Glutamatergic neuron (in vitro differentiated cells): ENCODE data around the gene PPP2R2D. TPM values are rescaled to one million over a fixed set of nuclear protein-coding genes. Genes with fewer than 3 reads are reported as not detected.
A peak's percentile ranks its signal among the peaks of the same experiment; 100 is the strongest.

Experiments
- DNase-seq: peaks from one replicate; pipeline ENCODE4 v3.0.0; 2022
- H3K27ac Mint-ChIP-seq: one replicate; pipeline ENCODE4 v1.8.0; 2020; ENCODE audit warnings: mild to moderate bottlenecking, mixed read lengths, inconsistent platforms; ENCODE audit not compliant: unreplicated experiment
- H3K27me3 Mint-ChIP-seq: one replicate; pipeline ENCODE4 v1.8.0; 2020; ENCODE audit warnings: mild to moderate bottlenecking, moderate library complexity, mixed read lengths, inconsistent platforms; ENCODE audit not compliant: unreplicated experiment
- H3K36me3 Mint-ChIP-seq: one replicate; pipeline ENCODE4 v1.8.0; 2020; ENCODE audit warnings: mild to moderate bottlenecking, mixed read lengths, inconsistent platforms; ENCODE audit not compliant: unreplicated experiment
- H3K4me1 Mint-ChIP-seq: one replicate; pipeline ENCODE4 v1.8.0; 2020; ENCODE audit warnings: mild to moderate bottlenecking, low read depth, mixed read lengths, inconsistent platforms; ENCODE audit not compliant: unreplicated experiment
- H3K4me3 Mint-ChIP-seq: one replicate; pipeline ENCODE4 v1.8.0; 2020; ENCODE audit warnings: mild to moderate bottlenecking, mixed read lengths, inconsistent platforms; ENCODE audit not compliant: unreplicated experiment
- H3K9me3 Mint-ChIP-seq: one replicate; pipeline ENCODE4 v1.8.0; 2020; ENCODE audit warnings: mild to moderate bottlenecking, moderate library complexity, mixed read lengths, inconsistent platforms; ENCODE audit not compliant: unreplicated experiment
- total RNA-seq: library from RNA; stranded (reverse); fragmentation: NEBNext Ultra II Directional; extraction: Animal tissue kit (Norgen Biotek cat#: 25700); gene quantifications from one replicate; pipeline ENCODE4 v1.2.1, GENCODE V29; 2021; ENCODE audit not compliant: unreplicated experiment
- TF ChIP-seq, protein P1 (sequence below): fragments of 200-600 bp; sonication (generic); IDR thresholded peaks from one replicate; pipeline ENCODE4 v1.5.0; 2021; ENCODE audit not compliant: partially characterized antibody, unreplicated experiment

The PPP2R2D gene
- total RNA-seq, 1 donor from 2014 or later, result 42.8 TPM

DNA sequence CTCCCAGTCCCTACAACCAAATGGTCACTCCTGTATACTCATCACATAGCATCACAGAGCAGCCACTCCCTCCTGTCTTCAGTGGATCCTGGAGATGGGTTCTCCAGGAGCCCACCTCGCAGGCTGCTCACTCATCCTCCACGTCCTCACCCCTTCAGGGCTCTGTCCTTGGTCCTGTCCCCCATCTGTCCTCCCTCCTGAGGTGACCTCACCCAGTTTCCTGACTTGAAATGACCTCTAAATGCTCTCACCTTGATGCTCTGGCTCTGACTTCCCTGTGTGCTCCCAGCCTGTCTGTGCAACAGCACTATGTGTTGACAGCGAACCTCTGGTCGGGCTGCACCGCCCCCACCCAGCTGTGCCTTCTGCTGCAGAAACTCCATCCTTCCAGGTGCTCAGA is 2.1 kb upstream of the PPP2R2D start:
- TF ChIP-seq, protein P1, sequence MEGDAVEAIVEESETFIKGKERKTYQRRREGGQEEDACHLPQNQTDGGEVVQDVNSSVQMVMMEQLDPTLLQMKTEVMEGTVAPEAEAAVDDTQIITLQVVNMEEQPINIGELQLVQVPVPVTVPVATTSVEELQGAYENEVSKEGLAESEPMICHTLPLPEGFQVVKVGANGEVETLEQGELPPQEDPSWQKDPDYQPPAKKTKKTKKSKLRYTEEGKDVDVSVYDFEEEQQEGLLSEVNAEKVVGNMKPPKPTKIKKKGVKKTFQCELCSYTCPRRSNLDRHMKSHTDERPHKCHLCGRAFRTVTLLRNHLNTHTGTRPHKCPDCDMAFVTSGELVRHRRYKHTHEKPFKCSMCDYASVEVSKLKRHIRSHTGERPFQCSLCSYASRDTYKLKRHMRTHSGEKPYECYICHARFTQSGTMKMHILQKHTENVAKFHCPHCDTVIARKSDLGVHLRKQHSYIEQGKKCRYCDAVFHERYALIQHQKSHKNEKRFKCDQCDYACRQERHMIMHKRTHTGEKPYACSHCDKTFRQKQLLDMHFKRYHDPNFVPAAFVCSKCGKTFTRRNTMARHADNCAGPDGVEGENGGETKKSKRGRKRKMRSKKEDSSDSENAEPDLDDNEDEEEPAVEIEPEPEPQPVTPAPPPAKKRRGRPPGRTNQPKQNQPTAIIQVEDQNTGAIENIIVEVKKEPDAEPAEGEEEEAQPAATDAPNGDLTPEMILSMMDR, result no peak
- H3K4me1 Mint-ChIP-seq, result peaks cover 15% of the 10 kb centered on the region
- no peak overlapping the region for H3K4me3 Mint-ChIP-seq
- no peaks in the 10 kb centered on the region for H3K36me3 Mint-ChIP-seq
- peaks cover 5% of the 10 kb centered on the region for H3K27me3 Mint-ChIP-seq
- no peak for DNase-seq
- H3K27ac Mint-ChIP-seq, result no peak overlapping the region
- peaks cover 5% of the 10 kb centered on the region for H3K9me3 Mint-ChIP-seq

DNA sequence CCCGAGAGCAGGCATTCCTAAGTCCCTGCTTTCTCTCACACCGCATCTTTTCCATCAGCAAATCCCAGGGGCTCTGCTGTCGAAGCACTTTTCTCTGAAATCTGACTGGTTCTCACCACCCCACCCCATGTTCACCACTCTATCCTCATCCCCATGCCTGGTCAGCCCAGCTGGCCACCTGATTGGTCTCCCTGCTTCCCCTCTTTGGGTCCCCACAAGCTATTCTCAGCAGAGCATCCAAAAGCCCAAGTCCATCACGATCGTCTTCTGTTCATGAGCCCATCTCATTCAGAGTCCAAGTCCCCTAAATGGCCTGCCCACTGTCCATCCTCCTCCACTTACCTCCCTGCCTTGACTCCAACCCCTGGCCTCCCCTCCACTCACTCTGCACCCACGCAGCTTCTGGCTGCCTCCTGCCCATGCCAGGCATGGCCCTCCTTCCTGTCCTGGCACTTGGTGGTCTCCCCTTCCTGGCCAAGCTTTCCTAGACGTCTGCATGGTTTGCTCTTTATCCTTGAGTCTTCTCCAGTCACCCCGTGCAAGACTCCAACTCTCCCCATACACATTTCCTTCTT is 1.6 kb upstream of the PPP2R2D start:
- H3K4me1 Mint-ChIP-seq, result peaks cover 15% of the 10 kb centered on the region
- H3K36me3 Mint-ChIP-seq, result no peaks in the 10 kb centered on the region
- DNase-seq, result no peak
- peaks cover 5% of the 10 kb centered on the region for H3K9me3 Mint-ChIP-seq
- peaks cover 5% of the 10 kb centered on the region for H3K27me3 Mint-ChIP-seq
- TF ChIP-seq, protein P1, result no peak
- no peak overlapping the region for H3K27ac Mint-ChIP-seq
- H3K4me3 Mint-ChIP-seq, result peak overlapping the region; percentile 88

DNA sequence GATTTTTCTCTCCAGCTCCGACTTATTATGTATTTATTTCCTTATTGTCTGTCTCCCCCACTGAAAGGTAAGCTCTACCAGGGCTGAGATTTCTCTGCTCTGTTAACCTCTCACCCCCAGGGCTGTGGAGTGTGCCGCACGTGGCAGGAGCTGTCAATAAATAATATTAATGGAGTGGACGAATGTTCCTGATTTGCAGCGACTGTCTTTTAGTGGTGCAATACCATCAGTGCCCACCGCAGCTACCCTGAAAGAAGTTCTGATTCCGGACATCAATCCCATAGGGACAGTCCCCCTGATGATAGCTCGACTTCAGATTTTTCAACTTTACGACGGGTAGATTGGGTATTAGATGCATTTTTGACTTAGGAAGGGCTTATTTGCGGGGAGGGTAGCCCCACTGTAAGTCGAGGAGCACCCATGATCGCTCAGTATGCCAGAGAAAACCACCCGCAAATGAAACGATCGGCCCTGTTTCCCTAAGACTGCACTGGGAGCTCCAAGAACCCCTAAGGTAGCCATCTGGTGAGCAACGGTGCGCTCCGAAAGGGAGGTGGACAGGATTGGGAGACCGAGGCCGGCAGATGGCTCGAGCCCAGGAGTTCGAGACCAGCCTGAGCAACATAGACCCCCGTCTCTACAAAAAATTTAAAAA is 986 bp upstream of the PPP2R2D start:
- Mint-ChIP-seq H3K27me3 (peaks cover 5% of the 10 kb centered on the region), H3K4me3 (peak overlapping the region; percentile 88), H3K36me3 (no peaks in the 10 kb centered on the region), H3K4me1 (peaks cover 17% of the 10 kb centered on the region), H3K27ac (no peak overlapping the region), H3K9me3 (peaks cover 5% of the 10 kb centered on the region)
- no peak for DNase-seq
- TF ChIP-seq, protein P1, result peak; percentile 63

DNA sequence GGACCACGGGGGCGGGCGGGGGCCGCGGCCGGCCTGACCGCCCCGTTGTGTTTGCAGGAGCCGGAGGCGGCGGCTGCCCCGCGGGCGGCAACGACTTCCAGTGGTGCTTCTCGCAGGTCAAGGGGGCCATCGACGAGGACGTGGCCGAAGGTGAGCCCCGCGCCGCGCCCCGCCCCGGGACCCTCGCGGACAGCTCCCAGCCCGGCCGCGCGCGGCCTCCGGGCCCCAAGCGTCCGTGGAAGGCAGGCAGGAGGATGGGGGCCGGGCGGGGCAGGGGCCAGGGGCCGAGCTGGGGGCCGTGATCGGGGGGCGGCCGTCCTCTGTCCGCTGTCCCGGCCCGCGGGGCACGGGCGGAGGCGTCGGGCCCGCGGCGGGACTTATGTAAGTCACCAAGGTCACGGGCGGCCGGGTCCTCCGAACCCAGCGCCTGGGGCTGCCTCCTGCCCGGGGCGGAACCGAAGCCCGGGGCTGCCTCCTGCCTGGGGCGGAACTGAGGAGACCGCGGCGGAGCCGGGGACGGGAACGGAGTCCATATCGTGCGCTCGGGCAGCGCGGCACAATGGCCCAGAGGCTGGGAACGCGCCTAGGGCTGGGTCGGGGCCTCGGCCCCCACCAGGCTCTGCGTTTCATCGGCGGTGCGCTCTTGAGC is 497 bp downstream of the PPP2R2D start:
- peaks cover 20% of the 10 kb centered on the region for H3K4me1 Mint-ChIP-seq
- H3K27ac Mint-ChIP-seq, result peak overlapping the region; percentile 80
- DNase-seq, result peak; percentile 59
- H3K36me3 Mint-ChIP-seq, result no peaks in the 10 kb centered on the region
- TF ChIP-seq, protein P1, result no peak
- peaks cover 3% of the 10 kb centered on the region for H3K9me3 Mint-ChIP-seq
- peak overlapping the region; percentile 87 for H3K4me3 Mint-ChIP-seq
- peaks cover 5% of the 10 kb centered on the region for H3K27me3 Mint-ChIP-seq

DNA sequence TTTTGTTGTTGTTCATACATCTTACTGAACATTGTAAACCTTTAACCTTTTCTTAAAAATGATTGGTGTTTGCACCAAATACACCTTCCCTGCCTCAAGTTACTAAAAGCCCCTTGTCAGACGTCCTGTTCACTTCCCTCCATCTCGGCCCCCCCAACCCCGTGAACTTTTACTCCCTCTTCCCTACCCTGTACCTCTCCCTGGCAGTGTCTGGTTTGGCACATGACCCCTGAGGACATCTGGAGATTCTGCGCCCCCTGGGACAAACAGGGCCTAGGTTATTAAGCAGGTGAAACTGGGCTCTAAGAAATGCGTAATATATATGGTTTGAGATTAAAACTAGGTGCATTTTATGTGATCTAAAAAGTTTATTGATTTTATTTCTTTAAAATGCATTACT is 1.4 kb downstream of the PPP2R2D start:
- Mint-ChIP-seq H3K9me3 (peaks cover 3% of the 10 kb centered on the region), H3K36me3 (no peaks in the 10 kb centered on the region), H3K4me1 (peaks cover 20% of the 10 kb centered on the region), H3K27me3 (peaks cover 5% of the 10 kb centered on the region), H3K4me3 (peak overlapping the region; percentile 87), H3K27ac (peak overlapping the region; percentile 80)
- no peak for DNase-seq
- TF ChIP-seq, protein P1, result no peak
